ENCODE data around the gene ZBTB45. TPM values are rescaled to one million over a fixed set of nuclear protein-coding genes. Genes with fewer than 3 reads are reported as not detected.
A peak's percentile ranks its signal among the peaks of the same experiment; 100 is the strongest.

Gene ZBTB45
- total and polyA plus RNA-seq, 2 donors (not counting 1 experiment from before 2014, with no cell fraction given) = 12.6 to 20.9 TPM

GRCh38 chr19:58499021-58499927 is 20.3 kb downstream of the ZBTB45 start:
- Mint-ChIP-seq H3K4me1 (peaks cover 19% of the 10 kb centered on the region), H3K27ac (peak overlapping the region; percentile 93), H3K9me3 (ENCODE audit: insufficient read depth) (peaks cover 2% of the 10 kb centered on the region), H3K27me3 (no peaks in the 10 kb centered on the region), H3K4me3 (peak overlapping the region; percentile 91)
- no peaks in the 10 kb centered on the region for H3K36me3 ChIP-seq (replicated peaks in 1 of 2; ENCODE audit: control extremely low read depth in 1 of 2, control insufficient read depth in 1 of 2, extremely low read depth in 1 of 2, insufficient read depth in 2 of 2, low read length in 1 of 2)
- ATAC-seq (ENCODE audit: low read depth) = peak; percentile 89
- H3K4me1 ChIP-seq (ENCODE audit: control insufficient read depth in 2 of 2, insufficient read depth in 2 of 2, low read length in 2 of 2) = peaks cover 9 to 20% of the 10 kb centered on the region in 2 donors
- no peaks in the 10 kb centered on the region for H3K79me2 ChIP-seq (ENCODE audit: control insufficient read depth, insufficient read depth, low read length)
- DNase-seq = peak; percentile 96
- peak overlapping the region; percentile 87 for H2AFZ ChIP-seq (ENCODE audit: insufficient read depth, low read depth, low read length, poor library complexity, severe bottlenecking)
- TF ChIP-seq EZH2 (IDR thresholded peaks at IDR 0.05; ENCODE audit: borderline replicate concordance, insufficient read depth, low read depth, low read length, poor library complexity, severe bottlenecking) (no peak), CTCF (IDR thresholded peaks at IDR 0.05) (peak; percentile 45)
- intact Hi-C loops (cut with micrococcal nuclease) = loop anchor here (1.0 kb wide), 8 partner anchors 15 to 137 kb away; partner anchors contain the start of genes MZF1, TRIM28, ZBTB45 and ZNF132
- peak overlapping the region; percentile 55 to 81 (median 69) for H3K4me3 ChIP-seq (ENCODE audit: control extremely low read depth in 1 of 5, extremely low read depth in 1 of 5, insufficient read depth in 1 of 5, low read depth in 2 of 5, low read length in 4 of 5)
- ChIA-PET CTCF (interaction anchor here (3.4 kb wide), 1 partner anchor 20 kb away, joined by 19 read pairs; the partner anchor contains the start of gene ZBTB45), POLR2A (interaction anchor here (0.6 to 1.6 kb wide), 3 partner anchors 20 to 137 kb away, joined by 5 read pairs; partner anchors contain the start of genes ZBTB45 and ZNF497)
- 4% methylated on average over 56 of the region's 60 CpGs for WGBS (ENCODE audit: insufficient coverage)
- H3K27me3 ChIP-seq (replicated peaks in 1 of 4; ENCODE audit: control extremely low read depth in 1 of 4, control insufficient read depth in 3 of 4, insufficient read depth in 4 of 4, low read length in 3 of 4) = no peaks in the 10 kb centered on the region
- no peaks in the 10 kb centered on the region for H4K20me1 ChIP-seq (ENCODE audit: control insufficient read depth, insufficient read depth, low read length, poor library complexity, severe bottlenecking)
- peak overlapping the region; percentile 74 to 85 for H3K27ac ChIP-seq (ENCODE audit: low read length in 2 of 2)
- H3K4me2 ChIP-seq (replicated peaks; ENCODE audit: low read depth, low read length, poor library complexity, severe bottlenecking) = peak overlapping the region; percentile 94
- H3K9ac ChIP-seq (ENCODE audit: low read length) = peak overlapping the region; percentile 66
- peaks cover 0 to 39% (median 0%) of the 10 kb centered on the region in 3 donors for H3K9me3 ChIP-seq (ENCODE audit: control extremely low read depth in 1 of 3, control insufficient read depth in 2 of 3, insufficient read depth in 1 of 3, low read length in 2 of 3)
